PC-3 (cell line): ENCODE data around the gene GALNT13.

Source experiments
- CTCF ChIP-seq: fragments of 300-600 bp; sonication (generic); conservative IDR thresholded peaks from 2 replicates; pipeline ENCODE4 v1.5.1; 2017; ENCODE audit warnings: antibody characterized with exemption, low read depth, mild to moderate bottlenecking, low read length
- EZH2phosphoT487 ChIP-seq: fragments of 300-600 bp; sonication (generic); IDR thresholded peaks from 2 replicates; pipeline ENCODE4 v1.6.1; 2018; ENCODE audit warnings: mild to moderate bottlenecking, antibody characterized with exemption, low read length, borderline replicate concordance

- TF ChIP-seq CTCF (0 out of 2 replicates have a peak, but pooled peaks have one; percentile 12), EZH2phosphoT487 (no peak)
Observed at GRCh38 chr2:153873052-153874048, 1.6 kb downstream of the GALNT13 start.
